SIG-M5 treated with dmso at 0.1 percent for 504 hours (cell line): ENCODE data around the gene PDE12.
A peak's percentile ranks its signal among the peaks of the same experiment; 100 is the strongest.

ENCODE experiments used
- DNase-seq: peaks from one replicate; lab custom pipeline; 2025; ENCODE audit not compliant: unreplicated experiment; lab: John Stamatoyannopoulos, UW

The PDE12 gene, protein sequence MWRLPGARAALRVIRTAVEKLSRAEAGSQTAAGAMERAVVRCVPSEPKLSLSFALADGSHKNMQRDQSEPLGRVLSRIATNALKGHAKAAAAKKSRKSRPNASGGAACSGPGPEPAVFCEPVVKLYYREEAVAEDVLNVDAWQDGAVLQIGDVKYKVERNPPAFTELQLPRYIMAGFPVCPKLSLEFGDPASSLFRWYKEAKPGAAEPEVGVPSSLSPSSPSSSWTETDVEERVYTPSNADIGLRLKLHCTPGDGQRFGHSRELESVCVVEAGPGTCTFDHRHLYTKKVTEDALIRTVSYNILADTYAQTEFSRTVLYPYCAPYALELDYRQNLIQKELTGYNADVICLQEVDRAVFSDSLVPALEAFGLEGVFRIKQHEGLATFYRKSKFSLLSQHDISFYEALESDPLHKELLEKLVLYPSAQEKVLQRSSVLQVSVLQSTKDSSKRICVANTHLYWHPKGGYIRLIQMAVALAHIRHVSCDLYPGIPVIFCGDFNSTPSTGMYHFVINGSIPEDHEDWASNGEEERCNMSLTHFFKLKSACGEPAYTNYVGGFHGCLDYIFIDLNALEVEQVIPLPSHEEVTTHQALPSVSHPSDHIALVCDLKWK

DNA sequence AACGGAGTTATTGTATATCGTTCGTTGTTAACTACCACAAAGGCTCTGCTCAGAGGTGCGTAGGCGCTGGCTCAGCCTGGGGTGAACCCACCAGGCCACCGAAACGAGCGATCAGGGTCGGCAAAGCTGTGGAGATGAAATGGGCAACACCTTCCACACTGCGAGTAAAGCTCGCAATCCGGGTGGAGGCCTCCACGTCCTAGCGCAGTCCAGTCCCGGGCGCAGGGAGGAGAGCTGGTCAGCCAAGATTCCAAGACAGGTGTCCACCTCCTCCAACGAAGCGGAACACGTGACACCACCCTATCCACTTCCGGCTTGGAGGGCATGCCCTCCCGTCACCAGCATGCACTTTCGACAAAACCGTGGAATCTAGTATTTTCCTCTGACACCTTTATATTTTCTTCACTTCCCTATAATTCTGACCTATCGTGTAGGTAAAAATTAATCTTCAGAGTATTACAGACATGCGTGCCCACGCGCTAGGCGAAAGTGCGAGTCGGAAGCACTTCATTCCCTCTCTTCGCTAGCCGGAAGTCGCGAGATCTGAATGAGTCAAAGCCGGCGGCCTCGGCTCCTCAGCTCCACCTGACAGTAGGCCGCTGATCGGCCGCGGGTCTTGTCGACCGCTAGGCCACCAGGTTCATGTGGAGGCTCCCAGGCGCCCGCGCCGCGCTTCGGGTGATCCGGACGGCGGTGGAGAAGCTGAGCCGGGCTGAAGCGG is at the start of gene PDE12:
TSS of gene PDE12 (plus strand) at position 537 of the 721 bp plus-strand sequence. CDS start at position 643, 106 bp downstream.
- peak; percentile 88 for DNase-seq

DNA sequence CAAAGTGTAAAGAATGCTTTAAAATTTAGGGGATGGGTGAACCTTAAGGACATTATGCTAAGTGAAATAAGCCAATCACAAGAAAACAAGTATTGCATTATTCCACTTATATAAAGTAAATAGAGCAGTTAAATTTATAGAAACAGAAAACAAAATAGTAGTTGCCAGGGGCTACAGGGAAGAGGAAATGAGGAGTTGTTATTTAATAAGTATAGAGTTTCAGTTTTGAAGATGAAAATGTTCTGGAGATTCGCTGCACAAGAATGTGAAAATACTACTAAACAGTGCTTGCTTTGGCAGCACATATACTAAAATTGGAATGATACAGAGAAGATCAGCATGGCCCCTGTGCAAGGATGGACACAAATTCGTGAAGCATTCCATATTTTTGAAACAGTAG is 43.9 kb upstream of the PDE12 start:
- no peak for DNase-seq

DNA sequence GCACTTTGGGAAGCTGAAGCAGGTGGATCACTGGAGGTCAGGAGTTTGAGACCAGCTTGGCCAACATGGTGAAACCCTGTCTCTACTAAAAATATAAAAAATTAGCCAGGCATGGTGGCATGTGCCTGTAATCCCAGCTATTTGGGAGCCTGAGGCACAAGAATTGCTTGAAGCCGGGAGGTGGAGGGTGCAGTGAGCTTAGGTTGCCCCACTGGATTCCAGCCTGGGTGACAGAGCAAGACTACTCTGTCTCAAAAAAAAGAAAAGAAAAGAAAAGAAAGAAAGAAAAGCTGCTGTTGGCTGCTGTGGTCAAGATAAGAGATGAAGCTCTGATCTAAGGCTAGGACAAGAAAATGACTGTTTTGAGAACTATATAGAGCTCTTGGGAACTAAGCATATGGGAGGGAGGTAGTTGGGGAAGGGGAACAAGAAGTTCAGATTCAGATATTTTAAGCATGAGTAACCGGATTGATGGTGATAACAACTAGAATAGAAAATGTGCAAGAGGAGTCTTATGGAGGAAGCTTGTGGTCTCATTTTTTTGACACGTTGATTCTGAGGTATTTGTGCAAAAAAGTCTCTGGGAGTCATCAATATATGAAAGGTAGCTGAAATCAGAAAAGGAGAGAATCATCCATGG is 37.7 kb upstream of the PDE12 start:
- DNase-seq = no peak

GRCh38 chr3:57530071-57530608 is 25.9 kb upstream of the PDE12 start:
- no peak for DNase-seq

DNA sequence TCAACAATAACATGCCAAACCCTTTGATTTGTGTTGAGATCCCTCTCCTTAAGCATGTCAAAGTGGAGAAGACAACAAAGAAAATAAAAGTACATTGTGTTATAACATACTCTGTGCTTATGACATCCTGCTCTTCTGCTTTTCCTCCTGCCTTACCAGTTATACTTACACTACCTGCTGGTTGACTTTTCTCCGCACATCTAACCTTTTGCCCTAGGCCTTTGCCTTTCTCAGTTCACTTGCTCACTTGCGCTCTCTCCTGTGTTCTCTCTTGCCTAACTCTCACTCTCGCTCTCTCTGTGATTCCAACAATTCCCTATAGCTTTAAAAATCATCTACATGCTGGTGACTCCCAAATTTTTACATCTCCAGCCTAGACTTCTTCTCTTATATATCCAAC is 17.6 kb upstream of the PDE12 start:
- no peak for DNase-seq

DNA sequence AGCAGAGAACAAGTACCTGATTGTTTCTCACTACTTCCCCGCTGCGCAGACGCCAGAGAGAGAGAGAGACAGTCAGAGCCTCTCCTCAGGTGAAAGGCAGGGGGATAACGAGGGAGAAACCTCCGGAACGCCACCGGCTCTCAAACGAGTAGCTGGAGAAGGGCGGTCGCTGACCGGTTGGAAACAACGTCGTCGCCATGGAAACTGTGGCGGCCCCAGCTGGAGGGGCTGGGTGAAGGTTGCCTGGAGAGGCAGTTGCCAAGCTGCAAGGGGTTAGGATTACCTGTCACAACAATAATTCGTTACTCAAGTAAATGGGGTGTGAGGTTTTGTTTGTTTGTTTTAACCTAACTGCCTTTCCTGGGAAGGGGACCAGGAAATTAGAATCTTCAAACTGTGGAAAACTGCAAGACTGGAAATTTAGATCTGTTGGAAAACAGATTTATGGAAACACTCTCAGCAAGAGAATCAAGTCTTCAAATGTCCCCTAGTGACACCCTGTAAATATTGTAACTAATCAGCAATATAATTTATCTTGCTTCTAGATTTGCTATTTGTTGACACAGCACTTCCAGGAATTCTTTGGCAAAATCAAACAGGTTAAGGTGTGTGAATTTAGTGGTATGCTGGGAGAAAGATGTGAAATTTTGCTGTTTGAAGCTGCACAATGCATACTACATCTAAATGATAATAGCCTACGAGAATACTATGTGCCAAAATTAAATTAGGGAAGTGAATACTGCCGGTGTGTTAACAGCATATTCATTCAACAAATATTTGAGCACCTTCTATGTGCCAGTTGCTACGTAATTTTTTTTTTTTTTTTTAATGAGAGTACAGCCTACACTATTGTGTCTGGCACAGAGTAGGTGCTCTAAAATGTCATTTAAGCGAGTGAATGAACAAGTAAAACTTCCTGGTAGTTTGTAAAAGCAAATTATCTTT is 11.6 kb upstream of the PDE12 start, which contains the start of gene DNAH12:
TSS of gene DNAH12 (minus strand) at position 164 of the 945 bp plus-strand sequence. CDS start 1,474 bp downstream, outside the sequence.
- DNase-seq = no peak

- DNase-seq = no peak
These were observed 10.3 kb upstream of the PDE12 start for GRCh38 chr3:57545636-57546268.

GRCh38 chr3:57546616-57547015 is 9.5 kb upstream of the PDE12 start:
- DNase-seq = no peak

DNA sequence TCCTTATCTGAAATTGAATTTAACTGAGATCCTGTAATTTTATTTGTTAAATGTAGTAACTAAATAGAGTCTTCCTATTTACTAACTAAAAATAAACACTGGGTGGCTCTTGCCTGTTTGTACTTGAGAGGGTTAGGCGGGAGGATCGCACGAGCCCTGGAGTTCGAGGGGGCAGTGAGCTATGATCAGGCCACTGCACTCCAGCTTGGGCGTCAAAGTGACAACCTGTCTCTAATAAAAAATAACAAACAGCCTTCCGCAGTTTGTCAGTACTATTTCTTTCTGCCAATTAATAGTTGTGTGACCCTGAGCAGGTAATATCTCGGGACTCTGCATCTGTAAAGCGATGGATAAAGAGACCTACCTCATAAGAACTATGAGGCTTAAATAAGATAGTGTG is 768 bp upstream of the PDE12 start:
- no peak for DNase-seq

GRCh38 chr3:57556459-57557084 is 498 bp downstream of the PDE12 start:
- DNase-seq = no peak

GRCh38 chr3:57557085-57557537 is 1.0 kb downstream of the PDE12 start:
- DNase-seq = no peak

DNA sequence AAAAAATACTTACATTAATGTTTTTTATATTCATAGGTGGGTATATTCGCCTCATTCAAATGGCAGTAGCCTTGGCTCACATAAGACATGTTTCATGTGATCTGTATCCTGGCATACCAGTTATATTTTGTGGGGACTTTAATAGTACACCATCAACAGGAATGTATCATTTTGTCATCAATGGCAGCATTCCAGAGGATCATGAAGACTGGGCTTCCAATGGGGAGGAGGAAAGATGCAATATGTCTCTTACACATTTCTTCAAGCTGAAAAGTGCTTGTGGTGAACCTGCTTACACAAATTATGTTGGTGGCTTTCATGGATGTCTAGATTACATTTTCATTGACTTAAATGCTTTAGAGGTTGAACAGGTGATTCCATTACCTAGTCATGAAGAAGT is 3.5 kb downstream of the PDE12 start:
- no peak for DNase-seq

DNA sequence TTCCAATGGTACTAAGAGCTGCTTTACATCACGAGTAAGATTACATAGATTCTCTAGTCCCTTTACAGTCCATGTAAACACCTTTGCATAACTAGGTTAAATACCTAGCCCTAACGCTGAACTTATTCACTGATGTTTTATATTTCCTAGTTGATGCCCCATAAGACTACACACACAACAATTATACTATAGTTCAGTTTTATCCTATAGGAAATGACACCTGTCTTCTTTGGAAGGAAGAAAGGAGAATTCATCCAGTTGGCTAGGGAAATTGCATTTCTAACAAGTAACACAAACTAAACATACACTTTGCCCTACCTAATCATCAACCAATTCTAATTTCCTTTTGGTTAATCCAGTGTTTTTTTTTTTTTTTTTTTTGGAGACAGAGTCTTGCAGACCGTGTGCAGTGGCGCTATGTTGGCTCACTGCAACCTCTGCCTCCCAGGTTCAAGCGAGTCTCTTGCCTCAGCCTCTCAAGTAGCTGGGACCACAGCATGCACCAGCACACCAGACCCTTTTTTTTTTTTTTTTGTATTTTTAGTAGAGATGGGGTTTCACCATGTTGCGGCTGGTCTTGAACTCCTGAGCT is 13.9 kb downstream of the PDE12 start:
- DNase-seq = no peak

DNA sequence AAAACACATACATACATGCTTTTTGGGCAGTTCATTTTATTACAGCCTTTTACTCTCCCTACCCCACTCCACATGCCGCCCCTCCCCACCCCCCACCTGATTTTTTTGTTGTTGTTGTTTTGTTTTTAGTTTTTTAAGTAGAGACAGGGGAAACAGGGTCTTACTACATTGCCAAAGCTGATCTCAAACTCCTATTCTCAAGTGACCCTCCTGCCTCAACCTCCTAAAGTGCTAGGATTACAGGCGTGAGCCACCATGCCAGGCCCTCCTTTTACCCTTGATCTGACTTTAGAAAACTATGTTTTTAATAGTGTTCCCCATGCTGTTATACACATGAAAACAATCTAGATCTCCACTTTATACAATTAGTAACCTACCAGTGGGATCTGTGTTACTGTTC is 14.8 kb downstream of the PDE12 start:
- no peak for DNase-seq

DNA sequence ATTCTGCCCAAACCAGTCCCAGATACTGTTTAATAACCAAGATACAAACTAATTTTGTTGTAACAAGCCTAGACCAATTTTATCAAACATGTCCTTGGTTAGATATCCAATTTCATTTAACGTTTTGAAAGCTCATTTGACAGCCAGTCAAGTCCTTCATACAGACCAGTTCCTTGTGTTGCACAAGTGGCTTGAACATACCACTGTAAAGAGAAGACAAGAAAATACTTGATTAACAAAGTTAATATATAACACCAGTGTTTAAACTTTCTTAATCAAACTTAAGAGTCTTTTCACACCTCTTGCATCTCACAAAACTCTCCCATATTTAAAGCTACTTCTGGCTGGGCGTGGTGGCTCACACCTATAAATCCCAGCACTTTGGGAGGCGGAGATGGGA is 16.0 kb downstream of the PDE12 start:
- no peak for DNase-seq

GRCh38 chr3:57575966-57576626 is 20.0 kb downstream of the PDE12 start:
- no peak for DNase-seq

DNA sequence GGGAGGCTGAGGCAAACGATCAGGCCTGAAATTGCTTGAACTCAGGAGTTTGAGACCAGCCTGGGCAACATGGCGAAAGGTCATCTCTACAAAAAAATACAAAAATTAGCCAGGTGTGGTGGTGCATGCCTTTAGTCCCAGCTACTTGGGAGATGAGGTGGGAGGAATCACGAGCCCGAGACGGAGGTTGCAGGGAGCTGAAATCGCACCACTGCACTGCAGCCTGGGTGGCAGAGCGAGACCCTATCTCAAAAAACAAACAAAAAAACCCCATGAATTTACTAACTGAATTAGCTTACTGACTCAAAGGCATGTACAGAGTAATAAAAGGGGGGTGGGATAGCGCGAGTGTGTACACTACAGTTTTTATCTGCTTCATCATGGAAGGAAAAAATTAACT is 21.7 kb downstream of the PDE12 start:
- DNase-seq = no peak
